HK-2 (cell line): ENCODE data around the gene CENPF.

Experiments
- DNase-seq: peaks from one replicate; pipeline ENCODE4 v3.0.0-alpha.2; 2018; ENCODE audit not compliant: unreplicated experiment

Gene CENPF

DNA sequence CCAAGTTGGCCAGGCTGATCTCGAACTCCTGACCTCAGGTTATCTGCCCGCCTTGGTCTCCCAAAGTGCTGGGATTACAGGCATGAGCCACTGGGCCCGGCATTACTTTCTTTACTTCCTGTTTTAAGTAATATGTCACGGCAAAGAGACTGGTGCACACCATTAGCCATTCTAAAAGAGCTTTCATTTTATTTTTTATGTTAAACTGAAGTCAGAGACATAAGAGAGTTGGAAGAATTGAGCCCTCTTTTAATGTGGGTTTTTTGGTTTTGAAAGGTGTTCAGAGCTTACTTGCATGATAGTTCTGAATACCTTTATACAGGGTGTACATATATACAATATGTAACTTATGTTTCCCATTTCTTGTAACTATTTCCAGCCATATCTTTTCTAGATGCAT, 14.3 kb downstream of the CENPF start:
- no peak for DNase-seq

DNA sequence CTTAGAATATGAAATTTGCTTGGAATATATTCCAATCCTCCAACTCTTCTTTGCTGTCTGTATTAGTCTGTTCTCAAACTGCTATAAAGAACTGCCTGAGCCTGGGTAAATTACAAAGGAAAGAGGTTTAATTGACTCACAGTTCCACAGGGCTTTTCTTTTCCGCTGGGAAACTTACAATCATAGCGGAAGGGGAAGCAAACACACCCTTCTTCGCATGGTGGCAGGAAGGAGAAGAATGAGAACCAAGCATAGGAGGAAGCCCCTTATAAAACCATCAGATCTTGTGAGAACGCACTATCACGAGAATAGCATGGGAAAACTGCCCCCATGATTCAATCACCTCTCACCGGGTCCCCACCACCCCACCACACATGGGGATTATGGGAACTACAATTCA, 14.8 kb downstream of the CENPF start:
- no peak for DNase-seq

DNA sequence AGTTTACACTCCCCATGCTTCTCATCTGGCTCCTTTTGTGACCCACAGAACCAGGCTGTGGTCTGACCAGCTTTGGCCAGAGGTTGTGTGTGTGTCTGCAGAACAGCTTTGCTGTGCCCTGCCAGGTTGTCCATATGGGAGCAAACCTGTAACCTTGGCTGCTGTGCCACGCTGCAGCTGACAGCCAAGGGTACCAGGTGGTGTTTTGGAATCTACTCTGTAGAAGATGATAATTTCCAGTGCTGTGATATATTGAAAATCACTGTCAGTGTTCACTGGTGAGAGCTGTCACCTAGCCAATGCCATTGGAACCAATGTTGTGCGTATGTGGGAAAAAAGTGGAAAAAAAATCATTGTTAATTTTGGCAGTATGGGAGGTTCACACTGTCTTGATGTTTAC, 18.2 kb downstream of the CENPF start:
- DNase-seq = no peak

DNA sequence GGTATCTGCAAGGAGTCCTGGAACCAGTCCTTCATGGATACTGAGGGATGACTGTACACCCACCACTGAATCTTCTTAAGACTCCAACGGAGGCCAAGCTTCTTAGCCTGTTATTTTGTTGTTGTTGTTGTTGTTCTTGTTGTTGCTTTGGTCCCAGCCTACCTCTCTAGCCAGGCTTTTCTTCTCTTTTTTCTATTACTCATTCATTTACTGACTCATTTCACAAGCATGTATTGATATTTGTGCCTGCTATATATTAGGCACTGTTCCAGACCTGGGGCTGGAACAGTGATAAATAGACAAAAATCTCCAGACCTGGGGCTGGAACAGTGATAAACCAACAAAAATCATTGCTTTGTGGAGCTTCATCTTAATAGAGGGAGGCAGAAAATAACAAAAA, 20.4 kb downstream of the CENPF start:
- DNase-seq = no peak

DNA sequence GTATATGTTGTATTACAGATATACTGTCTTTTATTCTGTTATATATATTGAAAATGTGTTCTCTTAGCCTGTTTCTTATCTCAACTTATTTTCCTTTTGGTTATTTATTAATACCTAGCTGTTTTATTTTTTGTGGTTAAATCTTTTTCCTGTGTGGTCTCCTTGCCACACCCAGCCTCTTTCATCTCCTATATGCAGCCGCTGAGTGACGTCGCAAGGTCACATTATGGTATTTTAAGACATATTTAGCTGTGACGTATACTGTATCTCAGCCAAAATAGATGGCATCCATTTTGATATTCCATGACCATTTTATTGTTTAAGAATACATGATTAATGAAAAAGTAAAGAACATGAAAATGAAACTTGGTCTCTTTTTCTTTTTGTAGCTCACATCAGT, 29.1 kb downstream of the CENPF start:
- DNase-seq = no peak

DNA sequence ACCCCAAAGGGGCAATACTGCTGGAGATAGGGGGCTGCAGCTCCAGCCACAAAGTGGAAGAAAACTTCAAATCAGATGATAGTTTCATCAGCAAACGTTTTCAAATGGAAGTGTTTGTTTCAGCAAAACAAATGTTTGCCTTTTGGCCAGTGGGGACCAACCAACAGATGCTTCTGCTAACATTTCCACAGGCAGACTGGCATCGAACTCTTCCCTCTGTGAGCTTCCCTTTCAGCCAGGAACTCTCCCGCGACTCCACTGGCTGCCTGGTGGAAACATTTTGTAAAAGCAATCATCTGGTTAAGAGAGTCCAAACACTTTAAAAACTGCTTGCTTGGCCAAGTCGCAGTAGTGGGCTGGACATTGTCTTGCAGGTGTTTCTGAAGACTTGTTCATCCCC, 30.7 kb downstream of the CENPF start:
- DNase-seq = no peak

DNA sequence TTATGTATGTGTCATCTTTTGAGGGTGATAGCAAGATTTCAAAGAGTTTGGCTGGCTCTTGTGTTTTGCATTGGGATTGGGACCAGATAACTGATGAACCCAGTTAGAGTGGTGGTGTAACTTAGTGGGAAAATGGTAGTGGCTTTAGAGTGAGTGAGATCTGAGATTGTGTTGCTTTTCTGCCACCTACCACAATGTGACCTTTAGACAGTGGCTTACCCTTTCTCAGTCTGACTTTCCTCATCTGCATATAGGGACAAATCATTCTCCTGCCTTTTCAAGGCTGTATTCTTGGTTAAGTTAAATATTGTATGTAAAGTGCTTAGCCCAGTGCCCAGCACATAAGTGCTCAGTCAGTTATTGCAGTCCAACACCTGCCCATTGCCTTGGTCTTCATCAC, 31.3 kb downstream of the CENPF start:
- no peak for DNase-seq

DNA sequence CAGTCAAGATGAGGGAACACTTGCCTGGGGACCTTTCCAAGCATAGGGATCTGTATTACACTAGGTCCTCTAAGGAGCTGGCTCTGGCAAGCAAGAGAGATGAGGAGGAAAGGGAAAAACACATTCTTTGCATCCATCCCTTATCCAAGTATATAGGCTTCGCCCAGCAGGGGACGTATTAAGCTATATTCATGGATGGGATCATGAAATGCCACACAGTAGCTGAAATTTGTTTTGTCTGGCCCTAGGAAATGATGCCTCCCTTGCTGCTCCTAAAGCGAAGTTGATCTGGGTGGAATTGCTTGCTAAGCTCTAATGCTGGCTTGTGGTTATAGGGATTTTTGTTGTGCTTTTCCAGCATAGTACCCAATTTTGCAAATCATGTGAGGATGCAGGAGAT, 32.1 kb downstream of the CENPF start:
- no peak for DNase-seq

DNA sequence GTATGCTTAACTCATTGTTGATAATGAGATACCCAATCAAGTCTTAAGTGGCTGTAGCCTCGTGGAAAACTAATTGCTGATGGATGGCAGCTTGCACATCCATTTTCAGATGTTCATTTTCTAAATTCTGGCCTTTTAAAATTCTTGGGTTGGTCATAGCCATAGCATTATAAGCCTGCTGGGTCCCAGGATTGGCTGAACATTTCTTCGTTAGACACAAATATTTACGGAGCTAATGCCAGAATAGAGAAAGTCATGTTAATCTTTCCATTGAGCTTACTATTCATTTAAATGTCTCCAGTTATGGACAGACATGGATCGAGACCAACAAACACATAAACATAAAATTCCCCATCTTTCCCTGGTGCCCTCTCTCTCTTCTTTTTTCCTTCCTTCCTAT, 32.5 kb downstream of the CENPF start:
- DNase-seq = no peak

DNA sequence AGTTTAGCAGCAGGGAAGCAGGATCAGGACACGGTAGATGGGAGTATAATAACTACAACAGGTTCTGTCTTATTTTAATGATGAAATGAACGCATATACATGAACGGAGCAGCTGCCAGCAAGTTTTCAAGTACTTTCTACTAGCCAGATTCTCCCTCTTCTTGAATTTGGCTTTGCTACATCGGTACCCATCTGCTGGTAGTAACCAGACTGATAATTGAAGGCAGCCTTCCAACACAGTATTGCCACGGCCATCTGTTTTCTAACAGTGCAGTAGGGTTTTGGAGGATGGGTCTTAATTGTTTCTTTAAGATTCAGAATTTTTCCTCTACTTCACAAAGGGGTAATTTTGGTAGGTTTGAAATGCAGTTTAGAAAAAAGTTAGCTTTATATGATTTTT, 33.4 kb downstream of the CENPF start:
- DNase-seq = no peak

DNA sequence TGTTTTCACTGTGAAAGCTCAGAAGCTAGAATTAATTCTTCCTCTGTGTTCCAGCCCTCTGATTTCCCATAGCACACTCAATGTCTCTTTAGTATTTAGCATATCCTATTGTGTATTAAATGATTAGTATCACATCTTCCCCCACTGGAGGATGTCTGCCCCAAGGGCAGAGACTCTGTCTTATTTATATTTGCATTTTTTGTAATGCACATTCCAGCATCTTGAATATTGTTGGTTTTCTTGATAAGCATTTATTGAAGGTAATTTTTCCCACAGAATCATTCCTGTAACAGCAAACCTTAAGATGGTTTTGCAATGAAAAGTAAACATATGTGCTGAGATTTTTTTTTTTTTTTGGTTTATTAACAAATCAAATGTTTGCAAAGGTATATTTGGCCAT, 34.1 kb downstream of the CENPF start:
- DNase-seq = no peak

DNA sequence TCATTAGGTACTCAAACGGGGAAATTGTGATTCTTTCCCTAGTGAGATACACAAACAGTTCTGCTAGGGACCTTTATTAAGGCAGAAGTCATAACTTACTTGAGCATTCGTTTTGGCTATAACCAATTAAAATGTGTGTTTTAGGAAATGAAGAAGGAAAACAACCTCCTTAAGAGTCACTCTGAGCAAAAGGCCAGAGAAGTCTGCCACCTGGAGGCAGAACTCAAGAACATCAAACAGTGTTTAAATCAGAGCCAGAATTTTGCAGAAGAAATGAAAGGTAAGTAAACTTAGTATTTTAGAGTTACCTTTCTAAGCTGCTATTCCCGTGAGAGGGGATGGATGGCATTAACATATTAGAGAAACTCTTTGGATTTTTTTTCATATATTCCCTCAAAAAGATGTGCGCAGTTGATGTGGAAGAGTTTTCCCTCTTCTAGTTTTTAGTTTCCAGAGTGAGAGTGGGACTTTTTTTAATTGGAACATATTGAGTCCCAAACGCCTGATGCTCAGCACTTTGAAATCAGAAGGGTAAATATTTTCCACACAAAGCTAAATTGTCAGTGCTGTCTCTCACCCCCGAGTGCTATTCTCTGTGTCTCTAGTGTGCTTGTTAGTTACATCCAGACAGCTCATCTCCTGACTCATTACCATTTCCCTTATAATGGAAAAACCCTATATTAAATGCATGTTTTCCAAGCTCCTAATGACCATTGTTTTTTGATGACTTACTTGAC, 34.9 kb downstream of the CENPF start:
- no peak for DNase-seq

DNA sequence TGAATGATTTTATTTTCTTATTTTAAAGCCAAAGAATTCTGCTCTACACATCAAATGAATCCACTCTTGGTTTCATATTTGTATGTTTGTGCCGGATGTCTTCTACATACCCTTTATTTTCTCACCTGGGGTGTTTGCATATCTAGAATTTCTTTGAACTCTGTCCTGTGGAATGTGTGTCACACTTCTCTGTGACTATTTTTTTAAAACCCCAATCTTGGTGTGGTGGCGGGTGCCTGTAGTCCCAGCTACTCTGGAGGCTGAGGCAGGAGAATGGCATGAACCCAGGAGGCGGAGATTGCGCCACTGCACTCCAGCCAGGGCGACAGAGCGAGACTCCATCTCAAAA, 35.4 kb downstream of the CENPF start:
- DNase-seq = no peak

DNA sequence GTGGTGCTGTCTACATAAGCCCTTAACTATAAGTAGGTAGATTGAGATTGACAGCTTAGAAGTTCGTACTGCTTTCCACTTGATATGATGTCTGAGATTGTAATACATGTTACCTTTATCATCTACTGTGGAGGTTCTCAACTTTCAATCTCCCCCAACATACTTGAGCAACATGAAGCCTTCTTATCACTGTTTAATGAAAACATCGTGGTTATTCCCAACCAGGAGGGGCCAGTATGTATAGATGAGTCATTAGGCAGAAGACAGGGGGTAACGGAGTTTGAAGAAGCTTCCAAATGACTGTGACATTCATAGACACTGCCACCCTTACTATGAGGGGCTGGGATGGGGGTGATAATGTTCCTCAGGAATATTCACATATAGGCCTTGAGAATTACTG, 36.0 kb downstream of the CENPF start:
- no peak for DNase-seq

DNA sequence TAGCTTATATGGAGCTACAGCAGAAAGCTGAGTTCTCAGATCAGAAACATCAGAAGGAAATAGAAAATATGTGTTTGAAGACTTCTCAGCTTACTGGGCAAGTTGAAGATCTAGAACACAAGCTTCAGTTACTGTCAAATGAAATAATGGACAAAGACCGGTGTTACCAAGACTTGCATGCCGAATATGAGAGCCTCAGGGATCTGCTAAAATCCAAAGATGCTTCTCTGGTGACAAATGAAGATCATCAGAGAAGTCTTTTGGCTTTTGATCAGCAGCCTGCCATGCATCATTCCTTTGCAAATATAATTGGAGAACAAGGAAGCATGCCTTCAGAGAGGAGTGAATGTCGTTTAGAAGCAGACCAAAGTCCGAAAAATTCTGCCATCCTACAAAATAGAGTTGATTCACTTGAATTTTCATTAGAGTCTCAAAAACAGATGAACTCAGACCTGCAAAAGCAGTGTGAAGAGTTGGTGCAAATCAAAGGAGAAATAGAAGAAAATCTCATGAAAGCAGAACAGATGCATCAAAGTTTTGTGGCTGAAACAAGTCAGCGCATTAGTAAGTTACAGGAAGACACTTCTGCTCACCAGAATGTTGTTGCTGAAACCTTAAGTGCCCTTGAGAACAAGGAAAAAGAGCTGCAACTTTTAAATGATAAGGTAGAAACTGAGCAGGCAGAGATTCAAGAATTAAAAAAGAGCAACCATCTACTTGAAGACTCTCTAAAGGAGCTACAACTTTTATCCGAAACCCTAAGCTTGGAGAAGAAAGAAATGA, 37.6 kb downstream of the CENPF start:
- DNase-seq = no peak

DNA sequence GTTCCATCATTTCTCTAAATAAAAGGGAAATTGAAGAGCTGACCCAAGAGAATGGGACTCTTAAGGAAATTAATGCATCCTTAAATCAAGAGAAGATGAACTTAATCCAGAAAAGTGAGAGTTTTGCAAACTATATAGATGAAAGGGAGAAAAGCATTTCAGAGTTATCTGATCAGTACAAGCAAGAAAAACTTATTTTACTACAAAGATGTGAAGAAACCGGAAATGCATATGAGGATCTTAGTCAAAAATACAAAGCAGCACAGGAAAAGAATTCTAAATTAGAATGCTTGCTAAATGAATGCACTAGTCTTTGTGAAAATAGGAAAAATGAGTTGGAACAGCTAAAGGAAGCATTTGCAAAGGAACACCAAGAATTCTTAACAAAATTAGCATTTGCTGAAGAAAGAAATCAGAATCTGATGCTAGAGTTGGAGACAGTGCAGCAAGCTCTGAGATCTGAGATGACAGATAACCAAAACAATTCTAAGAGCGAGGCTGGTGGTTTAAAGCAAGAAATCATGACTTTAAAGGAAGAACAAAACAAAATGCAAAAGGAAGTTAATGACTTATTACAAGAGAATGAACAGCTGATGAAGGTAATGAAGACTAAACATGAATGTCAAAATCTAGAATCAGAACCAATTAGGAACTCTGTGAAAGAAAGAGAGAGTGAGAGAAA, 38.4 kb downstream of the CENPF start:
- DNase-seq = no peak

DNA sequence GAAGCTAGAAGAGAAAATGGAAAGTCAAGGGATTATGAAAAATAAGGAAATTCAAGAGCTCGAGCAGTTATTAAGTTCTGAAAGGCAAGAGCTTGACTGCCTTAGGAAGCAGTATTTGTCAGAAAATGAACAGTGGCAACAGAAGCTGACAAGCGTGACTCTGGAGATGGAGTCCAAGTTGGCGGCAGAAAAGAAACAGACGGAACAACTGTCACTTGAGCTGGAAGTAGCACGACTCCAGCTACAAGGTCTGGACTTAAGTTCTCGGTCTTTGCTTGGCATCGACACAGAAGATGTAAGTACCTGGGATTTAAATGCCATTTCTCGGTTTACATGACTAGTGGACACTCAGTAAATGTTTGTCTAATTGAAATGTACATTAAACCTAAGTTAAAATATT, 40.0 kb downstream of the CENPF start:
- DNase-seq = no peak

DNA sequence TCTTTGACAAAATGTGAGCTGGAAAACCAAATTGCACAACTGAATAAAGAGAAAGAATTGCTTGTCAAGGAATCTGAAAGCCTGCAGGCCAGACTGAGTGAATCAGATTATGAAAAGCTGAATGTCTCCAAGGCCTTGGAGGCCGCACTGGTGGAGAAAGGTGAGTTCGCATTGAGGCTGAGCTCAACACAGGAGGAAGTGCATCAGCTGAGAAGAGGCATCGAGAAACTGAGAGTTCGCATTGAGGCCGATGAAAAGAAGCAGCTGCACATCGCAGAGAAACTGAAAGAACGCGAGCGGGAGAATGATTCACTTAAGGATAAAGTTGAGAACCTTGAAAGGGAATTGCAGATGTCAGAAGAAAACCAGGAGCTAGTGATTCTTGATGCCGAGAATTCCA, 42.7 kb downstream of the CENPF start:
- DNase-seq = no peak

DNA sequence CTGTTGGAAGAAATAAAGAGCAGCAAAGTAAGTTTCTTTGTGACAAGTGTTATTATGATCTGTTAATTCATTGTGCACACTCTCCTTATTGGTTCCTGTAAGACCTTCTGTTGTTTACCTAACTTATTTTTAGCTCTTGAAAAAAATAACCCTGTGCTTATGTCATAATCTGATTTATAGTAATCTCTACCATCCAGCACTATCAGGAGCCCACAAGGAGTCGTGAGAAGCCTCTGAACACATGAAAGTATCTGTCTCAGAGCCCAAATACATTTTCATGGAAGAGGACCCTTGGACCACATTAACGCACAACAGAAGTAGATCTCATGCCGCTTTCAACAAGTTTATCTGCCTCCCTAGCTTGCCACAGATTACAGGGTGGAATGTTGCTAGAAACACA, 45.8 kb downstream of the CENPF start:
- no peak for DNase-seq

DNA sequence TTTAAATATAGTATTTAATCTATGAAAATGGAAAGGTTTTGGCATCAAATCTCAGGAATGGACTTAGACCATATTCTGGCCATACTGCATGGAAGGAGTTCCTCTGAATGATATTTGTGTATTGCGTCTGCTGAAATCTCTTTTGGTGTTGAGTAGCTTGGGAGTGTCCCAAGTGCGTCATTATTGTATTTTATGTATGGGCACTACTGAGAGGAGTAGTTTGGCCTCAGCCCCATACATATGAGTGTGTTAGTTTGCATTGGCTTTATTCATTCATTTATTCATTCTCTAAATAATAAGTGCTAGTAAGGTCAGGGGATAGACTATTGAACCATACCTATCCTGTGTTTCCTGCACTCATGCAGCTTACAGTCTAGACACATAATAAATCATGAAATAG, 46.6 kb downstream of the CENPF start:
- no peak for DNase-seq

DNA sequence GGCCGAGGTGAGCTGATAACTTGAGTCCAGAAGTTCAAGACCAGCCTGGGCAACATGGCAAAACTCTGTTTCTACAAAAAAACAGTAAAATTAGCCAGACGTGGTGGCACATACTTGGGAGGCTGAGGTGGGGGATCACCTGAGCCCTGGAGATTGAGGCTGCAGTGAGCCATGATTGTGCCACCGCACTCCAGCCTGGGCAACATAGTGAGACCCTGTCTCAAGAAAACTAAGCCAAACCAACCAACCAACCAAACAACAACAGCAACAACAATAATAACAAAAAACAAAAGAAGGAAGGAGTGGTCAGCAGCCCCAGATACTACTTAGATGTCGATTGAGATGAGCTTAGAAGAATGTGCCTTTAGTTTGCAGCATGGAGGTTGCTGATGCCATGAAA, 47.7 kb downstream of the CENPF start:
- DNase-seq = no peak

DNA sequence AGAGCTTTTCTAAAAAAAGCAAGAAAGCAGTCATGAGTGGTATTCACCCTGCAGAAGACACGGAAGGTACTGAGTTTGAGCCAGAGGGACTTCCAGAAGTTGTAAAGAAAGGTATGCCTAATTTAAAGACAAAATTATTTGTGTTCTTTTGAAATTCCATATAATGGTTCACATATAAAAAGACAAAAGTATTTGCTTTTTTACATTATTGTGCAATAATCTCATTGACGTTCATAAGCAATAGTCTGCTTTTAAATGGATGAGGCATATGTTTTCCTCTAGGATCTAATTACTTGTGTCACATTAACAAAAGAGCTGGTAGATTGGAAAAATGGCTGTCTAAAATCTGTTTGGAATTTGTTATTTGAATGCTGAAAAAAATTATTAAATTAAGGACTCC, 54.3 kb downstream of the CENPF start:
- no peak for DNase-seq

DNA sequence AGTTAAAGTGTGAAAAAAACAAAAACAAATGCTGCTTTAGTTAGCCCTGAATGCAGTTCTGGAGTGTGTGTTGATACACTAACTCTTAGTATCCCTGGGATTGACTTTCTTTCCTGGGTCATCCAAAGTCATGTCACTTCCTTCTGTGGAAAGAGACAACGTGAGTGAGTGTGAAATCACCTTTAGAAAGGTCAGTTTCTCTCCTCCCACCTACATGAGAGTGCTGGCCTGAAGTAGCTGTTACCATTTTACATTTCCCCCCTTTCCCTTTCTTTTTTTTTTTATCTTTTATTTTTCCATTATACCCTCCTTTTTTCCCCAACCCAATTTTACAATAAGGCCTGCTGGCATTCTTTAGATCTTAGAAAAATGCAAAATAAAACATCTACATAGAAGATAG, 55.2 kb downstream of the CENPF start:
- DNase-seq = no peak
